Gastrocnemius medialis (tissue), 4 donors: ENCODE data around the gene CDH23. TPM values are rescaled to one million over a fixed set of nuclear protein-coding genes. Genes with fewer than 3 reads are reported as not detected.

Source experiments
- ATAC-seq, 2 donors: fragments of 150-250 bp; one replicate each; pipeline ENCODE4 v1.9.1; 2016
- DNase-seq, 2 donors: peaks; one replicate each; pipeline ENCODE4 v3.0.0-alpha.2; 2019
- H3K27ac ChIP-seq, 4 donors: fragments of 200-600 bp; sonication (generic); 1 replicate in 1 of 4; 2 replicates in 3 of 4; pipeline ENCODE4 v1.5.1; 2016 to 2018; ENCODE audit warnings: mild to moderate bottlenecking in 2 of 4, moderate library complexity in 1 of 4
- H3K27me3 ChIP-seq, 3 donors: fragments of 200-600 bp; sonication (generic) in 2 of 3; 1 replicate in 1 of 3; 2 replicates in 2 of 3; pipeline versions ENCODE4 v1.5.1 to v1.6.0; 2016 to 2019; ENCODE audit warnings: mild to moderate bottlenecking in 1 of 3, moderate library complexity in 1 of 3
- H3K36me3 ChIP-seq, 2 donors: fragments of 200-600 bp; sonication (generic) in 1 of 2; one replicate each; pipeline ENCODE4 v1.5.1; 2017 to 2018
- H3K4me1 ChIP-seq, 2 donors: fragments of 200-600 bp; sonication (generic) in 1 of 2; one replicate each; pipeline ENCODE4 v1.5.1; 2016 to 2017; ENCODE audit warnings: mild to moderate bottlenecking in 2 of 2
- H3K4me3 ChIP-seq, 4 donors: fragments of 200-600 bp; sonication (generic) in 3 of 4; 1 replicate in 1 of 4; 2 replicates in 3 of 4; pipeline ENCODE4 v1.5.1; 2016 to 2019; ENCODE audit warnings: mild to moderate bottlenecking in 2 of 4
- H3K9me3 ChIP-seq, 3 donors: fragments of 200-600 bp; sonication (generic) in 2 of 3; 1 replicate in 1 of 3; 2 replicates in 2 of 3; pipeline ENCODE4 v1.5.1; 2016 to 2019
- CTCF ChIP-seq, 5 experiments: fragments of 450-650 bp in 3 of 5; fragments of 200-600 bp in 2 of 5; sonication (generic) in 2 of 5; IDR thresholded peaks in 4 of 5; conservative IDR thresholded peaks in 1 of 5; 1 replicate in 4 of 5; 2 replicates in 1 of 5; pipeline ENCODE4 v1.5.1; 2016 to 2019; ENCODE audit warnings: antibody characterized with exemption in 5 of 5, mild to moderate bottlenecking in 3 of 5, moderate library complexity in 3 of 5
- POLR2A ChIP-seq, 2 donors: fragments of 450-650 bp; IDR thresholded peaks; one replicate each; pipeline ENCODE4 v1.6.1; 2017; ENCODE audit warnings: antibody characterized with exemption in 2 of 2, mild to moderate bottlenecking in 2 of 2, moderate library complexity in 2 of 2
- in situ Hi-C, 4 donors: fragments of 200-750 bp; cut with MboI; loops; one replicate each; pipeline versions ENCODE4 v1.15.0 to v1.8.0; 2017; ENCODE audit warnings: low sequenced_read_pairs in 4 of 4
- intact Hi-C: fragments of 100-400 bp; cut with DNase I; formaldehyde crosslinking; loops from one replicate; pipeline ENCODE4 v1.15.1; 2023; ENCODE audit warnings: low total_unique reads
- total RNA-seq, 4 donors: library from RNA; depleted of rRNA; stranded (reverse); fragments of >200 nt; gene quantifications; one replicate each; pipeline versions ENCODE4 v1.1.0 to v1.2.3, GENCODE V29; 2016

The CDH23 gene
- total RNA-seq, 4 donors from 2014 or later, result 0.53 to 1.8 (median 1.2) TPM

GRCh38 chr10:71380841-71381240 lies 15.9 kb upstream of the CDH23 start:
- in situ Hi-C loops (loop anchor here (5.0 to 25.0 kb wide), 5 partner anchors 69 to 434 kb away; no protein-coding TSS in a partner anchor), intact Hi-C loops (loop anchor here (5.0 kb wide), 2 partner anchors 316 to 431 kb away; no protein-coding TSS in a partner anchor)
- no peak for DNase-seq

GRCh38 chr10:71381611-71382010 lies 15.1 kb upstream of the CDH23 start:
- Histone ChIP-seq H3K4me1 (peaks cover 7 to 8% of the 10 kb centered on the region in 2 donors), H3K27ac (no peak overlapping the region), H3K4me3 (no peak overlapping the region), H3K9me3 (no peaks in the 10 kb centered on the region), H3K36me3 (no peaks in the 10 kb centered on the region), H3K27me3 (no peaks in the 10 kb centered on the region)
- intact Hi-C loops, result loop anchor here (5.0 kb wide), 2 partner anchors 316 to 431 kb away; no protein-coding TSS in a partner anchor
- no peak for TF ChIP-seq POLR2A (IDR thresholded peaks at IDR 0.05)
- TF ChIP-seq CTCF (IDR thresholded peaks at IDR 0.05 in 4 of 5, conservative IDR thresholded peaks at IDR 0.05 in 1 of 5), result no peak
- ATAC-seq (no peak), DNase-seq (no peak)
- in situ Hi-C loops, result loop anchor here (5.0 to 25.0 kb wide), 5 partner anchors 69 to 433 kb away; no protein-coding TSS in a partner anchor

More at GRCh38 chr10:71380841-71381240, 15.9 kb upstream of the CDH23 start:
- Histone ChIP-seq H3K4me1 (peaks cover 7 to 9% of the 10 kb centered on the region in 2 donors), H3K27me3 (no peaks in the 10 kb centered on the region), H3K27ac (no peak overlapping the region), H3K36me3 (no peaks in the 10 kb centered on the region), H3K9me3 (no peaks in the 10 kb centered on the region), H3K4me3 (no peak overlapping the region)
- TF ChIP-seq CTCF (IDR thresholded peaks at IDR 0.05 in 4 of 5, conservative IDR thresholded peaks at IDR 0.05 in 1 of 5) (no peak), POLR2A (IDR thresholded peaks at IDR 0.05) (no peak)
- ATAC-seq, result no peak

- no peak overlapping the region for H3K4me3 ChIP-seq
- no peaks in the 10 kb centered on the region for H3K36me3 ChIP-seq
- no peaks in the 10 kb centered on the region for H3K27me3 ChIP-seq
- H3K27ac ChIP-seq, result no peak overlapping the region
- in situ Hi-C loops, result loop anchor here (5.0 to 25.0 kb wide), 5 partner anchors 70 to 433 kb away; no protein-coding TSS in a partner anchor
- TF ChIP-seq CTCF (IDR thresholded peaks at IDR 0.05 in 4 of 5, conservative IDR thresholded peaks at IDR 0.05 in 1 of 5) (no peak), POLR2A (IDR thresholded peaks at IDR 0.05) (no peak)
- H3K4me1 ChIP-seq, result peaks cover 3 to 4% of the 10 kb centered on the region in 2 donors
- ATAC-seq (no peak), DNase-seq (no peak)
- intact Hi-C loops, result loop anchor here (5.0 kb wide), 2 partner anchors 315 to 430 kb away; no protein-coding TSS in a partner anchor
- no peaks in the 10 kb centered on the region for H3K9me3 ChIP-seq
These were observed 14.7 kb upstream of the CDH23 start for GRCh38 chr10:71382028-71382427.

DNA sequence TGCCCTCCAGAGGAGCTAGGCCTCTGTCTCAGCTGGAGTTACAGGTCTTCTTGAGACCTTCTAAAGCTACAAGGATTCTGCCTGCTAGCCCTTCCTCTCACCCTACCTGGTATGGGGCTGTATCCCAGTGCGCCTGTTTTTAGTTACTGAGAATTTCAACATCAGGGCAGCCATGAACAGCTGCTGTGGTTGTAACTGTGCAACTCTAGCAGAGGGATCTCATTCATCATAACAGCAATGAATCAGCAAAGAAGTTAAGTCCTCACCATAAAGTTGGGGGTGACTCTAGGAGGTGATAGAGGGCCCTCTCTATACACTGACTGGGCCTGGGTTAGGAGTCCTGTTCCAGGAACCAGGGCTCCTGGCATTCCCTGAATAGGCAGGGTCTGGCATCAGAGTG lies 14.0 kb upstream of the CDH23 start:
- Histone ChIP-seq H3K27ac (no peak overlapping the region), H3K9me3 (no peaks in the 10 kb centered on the region), H3K4me3 (no peak overlapping the region), H3K27me3 (no peaks in the 10 kb centered on the region), H3K36me3 (no peaks in the 10 kb centered on the region), H3K4me1 (peaks cover 0 to 2% of the 10 kb centered on the region in 2 donors)
- ATAC-seq (peak in 1 of 2 donors; percentile 23), DNase-seq (no peak)
- in situ Hi-C loops, result loop anchor here (5.0 to 25.0 kb wide), 5 partner anchors 70 to 432 kb away; no protein-coding TSS in a partner anchor
- TF ChIP-seq CTCF (IDR thresholded peaks at IDR 0.05 in 4 of 5, conservative IDR thresholded peaks at IDR 0.05 in 1 of 5) (no peak), POLR2A (IDR thresholded peaks at IDR 0.05) (no peak)
- intact Hi-C loops, result loop anchor here (5.0 kb wide), 2 partner anchors 315 to 430 kb away; no protein-coding TSS in a partner anchor
